HCEC 1CT (cell line): Measurements from ENCODE around the gene CATSPERB.
A peak's percentile ranks its signal among the peaks of the same experiment; 100 is the strongest.
"Not testable (repeated sequence)": the region's sequence is repeated elsewhere in the genome, so short reads cannot be mapped to it uniquely, and the experiment has no call there.

Experiments
- DNase-seq: peaks from one replicate; pipeline ENCODE4 v3.0.0-alpha.2; 2017

The CATSPERB gene

DNA sequence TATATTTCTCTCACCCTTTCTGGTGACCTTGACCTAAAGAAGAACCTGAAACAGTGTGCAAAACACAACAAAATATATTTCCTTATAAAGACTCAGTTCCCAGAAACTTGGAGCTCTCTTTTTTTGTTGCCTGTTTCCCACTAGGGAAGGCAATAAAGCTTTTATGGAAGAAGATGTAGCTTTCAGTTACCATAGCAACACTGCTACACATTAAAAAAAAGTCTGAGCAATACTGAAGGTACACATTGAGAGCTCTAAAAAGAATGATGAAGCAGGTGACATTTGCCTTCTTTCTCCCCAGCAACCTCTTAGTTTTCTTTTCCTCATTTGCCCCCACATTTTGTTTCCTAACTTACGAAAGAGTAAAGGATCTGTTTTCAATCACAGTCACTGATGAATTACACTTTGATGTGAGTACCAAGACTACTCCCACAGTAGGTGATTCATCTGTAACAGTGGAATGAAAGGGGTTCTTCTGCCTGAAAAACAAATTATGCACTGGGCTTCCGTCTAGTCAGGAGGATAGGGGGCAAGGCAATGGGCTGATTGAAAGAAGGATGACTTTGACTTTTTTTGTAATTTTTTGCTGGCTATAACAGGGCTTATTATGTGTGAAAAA lies 1.1 kb upstream of the CATSPERB start:
- DNase-seq: peak; percentile 64

GRCh38 chr14:91732439-91732838 lies 553 bp upstream of the CATSPERB start:
- no peak for DNase-seq

GRCh38 chr14:91731018-91731417 lies 868 bp downstream of the CATSPERB start:
- no peak for DNase-seq

DNA sequence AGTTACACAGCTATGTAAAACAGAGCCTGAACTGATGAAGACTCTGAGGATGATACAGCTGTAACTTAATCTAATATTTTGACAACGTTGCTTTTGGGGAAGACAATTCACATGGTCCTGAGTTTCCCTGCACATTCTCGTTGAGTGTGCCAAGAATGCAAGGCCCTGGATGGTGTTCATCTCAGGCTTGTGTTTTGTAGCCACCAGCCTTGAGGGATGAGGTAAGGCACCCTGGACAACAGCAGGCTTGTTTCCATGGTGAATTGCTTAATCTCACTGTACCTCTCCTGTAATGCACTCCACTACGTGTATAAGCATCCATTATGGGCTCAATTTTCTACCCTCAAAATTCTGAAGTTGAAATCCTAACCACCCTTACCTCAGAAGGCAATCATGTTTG lies 2.1 kb downstream of the CATSPERB start:
- no peak for DNase-seq

DNA sequence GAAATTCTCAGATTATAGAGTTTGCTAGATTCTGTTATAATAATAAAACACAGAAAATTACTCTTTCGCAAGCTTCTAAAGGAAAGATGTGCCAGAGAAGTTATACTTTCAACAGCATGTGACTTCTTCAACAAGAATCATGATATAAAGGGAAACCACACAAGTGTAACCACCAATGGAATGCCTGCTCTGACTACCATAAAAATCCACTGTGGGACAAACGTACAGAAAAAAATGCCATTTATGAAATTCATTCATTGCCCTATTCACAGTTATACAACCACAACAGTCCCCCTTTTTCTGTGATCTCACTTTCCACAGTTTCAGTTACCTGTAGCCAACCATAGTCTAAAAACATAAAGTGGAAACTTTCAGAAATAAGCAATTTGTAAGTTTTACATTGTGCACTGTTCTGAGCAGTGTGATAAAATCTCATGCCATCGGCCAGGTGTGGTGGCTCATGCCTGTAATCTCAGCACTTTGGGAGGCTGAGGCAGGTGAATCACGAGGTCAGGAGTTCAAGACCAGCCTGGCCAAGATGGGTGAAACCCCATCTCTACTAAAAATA lies 3.2 kb downstream of the CATSPERB start:
- peak; percentile 47 for DNase-seq

GRCh38 chr14:91727121-91727520 lies 4.8 kb downstream of the CATSPERB start:
- peak; percentile 70 for DNase-seq

GRCh38 chr14:91723501-91723900 lies 8.4 kb downstream of the CATSPERB start:
- no peak for DNase-seq

- peak; percentile 56 for DNase-seq
Measured at GRCh38 chr14:91722386-91722785, 9.5 kb downstream of the CATSPERB start.

DNA sequence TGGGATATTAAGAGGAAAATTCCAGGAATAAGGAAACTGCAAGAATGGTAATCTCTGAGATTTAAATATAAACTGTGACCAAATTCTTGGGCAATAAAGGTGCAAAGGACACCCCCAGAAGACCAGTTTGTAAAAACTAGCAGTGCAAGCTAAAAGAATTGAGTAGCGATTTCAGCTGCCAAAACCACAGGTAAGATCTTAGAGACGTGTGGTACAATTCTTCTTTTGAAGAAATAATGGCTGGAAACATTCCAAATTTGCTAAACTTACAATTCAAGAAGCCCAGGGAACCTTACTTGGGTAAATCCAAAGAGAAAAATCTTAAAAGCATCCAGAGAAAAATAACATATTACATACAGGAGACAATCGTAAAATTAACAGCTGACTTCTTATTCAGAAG lies 12.0 kb downstream of the CATSPERB start:
- no peak for DNase-seq

- DNase-seq: no peak
Measured at GRCh38 chr14:91716999-91717398, 14.9 kb downstream of the CATSPERB start.

GRCh38 chr14:91714805-91715204 lies 17.1 kb downstream of the CATSPERB start:
- DNase-seq: no peak

GRCh38 chr14:91708795-91709194 lies 23.1 kb downstream of the CATSPERB start:
- no peak for DNase-seq

DNA sequence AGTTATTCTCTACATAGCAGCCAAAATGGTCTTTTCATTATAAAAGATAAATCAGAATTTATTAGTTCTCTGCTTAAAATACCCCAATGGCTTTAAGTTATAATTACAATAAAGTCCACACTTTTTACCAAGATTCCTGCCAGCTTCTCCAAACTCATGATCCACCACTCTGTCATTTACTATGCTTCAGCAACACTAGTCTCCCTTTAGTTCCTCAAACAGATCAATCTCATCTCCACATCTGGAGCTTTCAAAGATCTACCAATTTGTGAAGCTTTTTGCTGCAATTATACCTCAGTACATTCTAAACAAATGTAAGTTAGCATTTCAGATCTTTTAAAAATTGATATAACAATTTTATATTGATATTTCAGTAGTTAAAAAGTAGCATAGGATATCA lies 24.9 kb downstream of the CATSPERB start:
- DNase-seq: no peak

GRCh38 chr14:91694643-91695042 lies 37.2 kb downstream of the CATSPERB start:
- DNase-seq: no peak

GRCh38 chr14:91693346-91693745 lies 38.5 kb downstream of the CATSPERB start:
- peak; percentile 41 for DNase-seq

- no peak for DNase-seq
Measured at GRCh38 chr14:91692075-91692474, 39.8 kb downstream of the CATSPERB start.

- DNase-seq: no peak
Measured at GRCh38 chr14:91689608-91690007, 42.3 kb downstream of the CATSPERB start.

GRCh38 chr14:91687436-91687835 lies 44.5 kb downstream of the CATSPERB start:
- DNase-seq: not testable (repeated sequence)

DNA sequence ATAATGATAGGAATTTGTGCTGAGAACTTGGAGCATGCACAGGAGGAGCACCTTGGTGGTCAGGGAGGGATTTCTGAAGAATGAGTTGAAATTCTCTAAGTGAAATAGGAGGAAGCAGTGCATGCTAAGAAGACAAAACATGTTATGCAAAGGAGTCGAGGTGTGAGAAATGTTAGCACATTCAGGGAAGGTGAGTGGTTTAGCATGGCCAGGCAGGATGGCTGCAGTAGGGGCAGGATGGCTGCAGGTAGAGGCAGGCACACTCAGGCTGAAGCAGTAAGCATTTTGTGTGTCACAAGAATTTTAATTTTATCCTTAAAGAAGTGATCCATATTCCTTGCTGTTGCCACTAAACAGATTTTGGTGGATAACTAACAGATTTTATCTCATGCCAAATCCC lies 46.3 kb downstream of the CATSPERB start:
- DNase-seq: no peak

DNA sequence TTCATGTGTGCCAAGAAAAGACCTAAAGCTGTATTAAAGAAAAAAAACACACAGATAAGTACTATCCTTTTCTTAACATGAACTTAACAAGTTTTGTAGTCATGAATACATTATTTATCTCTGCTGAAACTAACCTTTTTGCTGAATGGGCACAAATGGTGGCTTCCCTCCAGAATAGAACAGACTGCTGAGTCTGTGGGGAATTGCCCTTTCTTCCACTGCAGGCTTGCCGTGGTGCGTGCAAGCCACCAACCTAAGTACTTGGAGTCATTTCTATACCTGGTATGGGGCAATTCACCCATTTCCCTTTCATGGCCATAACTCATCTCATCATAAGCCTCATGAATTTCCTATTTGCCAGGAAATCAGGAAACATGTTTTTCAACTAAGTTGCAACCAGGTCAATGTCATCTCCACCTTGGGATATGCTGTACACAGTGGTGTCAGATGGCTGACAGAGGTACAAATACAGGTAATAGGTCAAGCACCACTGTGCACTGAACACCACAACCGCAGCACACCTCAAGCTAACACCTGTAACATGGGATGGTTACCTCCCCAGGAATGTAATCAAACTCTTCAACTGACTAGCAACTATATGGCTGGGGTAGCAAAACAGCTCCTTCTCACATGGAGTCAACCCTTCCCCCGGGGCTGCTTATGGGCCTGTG lies 49.9 kb downstream of the CATSPERB start:
- DNase-seq: no peak

DNA sequence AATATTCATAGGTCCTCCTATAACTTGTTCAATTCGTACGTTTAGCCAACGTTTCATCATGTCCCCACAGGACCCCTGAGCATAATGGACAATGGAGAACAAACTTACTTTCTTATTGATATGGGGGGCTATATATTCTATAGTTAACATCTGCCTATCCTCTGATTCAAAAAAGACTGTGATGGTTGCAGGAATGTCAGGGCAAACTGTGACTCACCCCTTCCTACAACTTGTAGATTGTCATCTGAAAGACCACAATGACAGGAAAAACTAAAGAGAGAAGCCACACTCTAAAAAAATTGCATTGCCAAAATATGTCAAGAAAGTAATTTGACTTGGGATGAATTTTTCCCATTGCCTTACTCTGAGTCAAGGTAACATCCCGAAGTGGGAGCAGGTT lies 50.8 kb downstream of the CATSPERB start:
- DNase-seq: no peak

- DNase-seq: no peak
Measured at GRCh38 chr14:91679273-91679672, 52.6 kb downstream of the CATSPERB start.

GRCh38 chr14:91677687-91678086 lies 54.2 kb downstream of the CATSPERB start:
- DNase-seq: not testable (repeated sequence)

DNA sequence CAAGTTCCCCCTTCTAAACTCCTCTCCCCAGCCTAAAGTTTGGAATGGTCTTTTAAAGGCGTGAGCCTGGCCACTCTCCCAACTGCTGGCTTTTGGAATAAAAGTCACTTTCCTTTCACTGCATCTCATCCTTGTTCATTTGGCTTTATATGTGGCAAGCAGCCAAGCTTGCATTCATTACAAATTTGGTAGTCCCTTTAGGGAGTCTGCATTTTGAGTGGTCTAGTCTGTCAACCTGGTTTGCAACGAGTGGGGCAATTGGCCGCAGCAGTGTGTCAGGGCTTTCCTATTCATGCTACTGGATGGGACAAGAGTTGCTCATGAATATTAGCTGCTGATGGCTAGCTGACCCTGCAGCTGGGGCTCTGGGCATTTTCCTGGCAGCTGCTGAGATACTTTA lies 57.0 kb downstream of the CATSPERB start:
- no peak for DNase-seq

GRCh38 chr14:91669867-91670266 lies 62.0 kb downstream of the CATSPERB start:
- DNase-seq: no peak
